ENCODE results near the gene RIPOR3.

The RIPOR3 gene

DNA sequence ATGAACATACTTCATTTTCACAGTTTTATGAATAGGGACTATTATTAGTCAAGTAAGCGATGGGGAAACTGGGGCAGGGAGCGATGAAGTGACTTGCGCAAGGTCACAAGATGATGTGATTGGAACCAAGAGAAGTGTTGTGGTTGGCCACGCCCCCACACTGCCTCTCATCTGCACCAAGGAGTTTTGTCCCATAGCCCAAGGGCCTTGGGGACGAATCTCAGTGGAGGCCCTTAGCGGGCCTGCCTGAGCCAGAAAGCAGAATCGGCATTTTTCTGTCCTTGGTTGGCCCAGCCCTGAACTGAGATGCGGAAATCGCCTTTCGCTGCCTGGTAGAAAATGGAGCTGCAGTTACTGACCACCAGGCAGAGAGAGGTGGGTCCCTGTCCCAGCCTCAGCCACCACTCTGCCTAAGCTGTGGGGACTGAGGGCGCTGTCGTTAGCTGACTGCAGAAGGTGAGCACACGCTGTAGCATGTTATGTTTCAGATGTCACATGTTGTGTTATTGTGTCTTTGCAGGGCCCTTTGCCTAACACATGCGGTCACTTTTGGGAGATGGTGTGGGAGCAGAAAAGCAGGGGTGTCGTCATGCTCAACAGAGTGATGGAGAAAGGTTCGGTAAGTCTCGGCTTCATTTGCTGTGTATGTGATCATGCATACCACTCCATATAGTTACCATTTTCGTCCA, 123.3 kb downstream of the RIPOR3 start:
- no peak for DNase-seq

DNA sequence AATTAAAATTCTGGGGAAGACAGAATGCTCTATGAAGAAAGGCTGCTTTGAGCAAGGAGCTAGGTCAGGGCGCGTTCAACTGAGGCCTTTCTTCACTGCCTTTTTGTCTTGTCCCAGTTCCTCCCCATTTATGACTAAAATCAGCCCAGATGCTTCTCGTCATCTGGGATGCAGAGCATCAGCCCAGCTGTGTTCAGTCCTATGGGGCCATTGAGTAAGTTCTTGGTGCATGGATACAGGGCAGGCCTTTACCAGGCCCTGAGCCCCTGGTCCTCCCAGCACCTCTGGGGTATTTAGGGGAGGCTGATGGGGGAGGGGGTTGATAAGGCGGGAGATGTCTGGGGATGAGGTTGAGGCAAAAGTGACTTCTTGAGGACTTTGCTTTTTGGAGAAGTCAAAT, 125.5 kb downstream of the RIPOR3 start:
- no peak for DNase-seq

DNA sequence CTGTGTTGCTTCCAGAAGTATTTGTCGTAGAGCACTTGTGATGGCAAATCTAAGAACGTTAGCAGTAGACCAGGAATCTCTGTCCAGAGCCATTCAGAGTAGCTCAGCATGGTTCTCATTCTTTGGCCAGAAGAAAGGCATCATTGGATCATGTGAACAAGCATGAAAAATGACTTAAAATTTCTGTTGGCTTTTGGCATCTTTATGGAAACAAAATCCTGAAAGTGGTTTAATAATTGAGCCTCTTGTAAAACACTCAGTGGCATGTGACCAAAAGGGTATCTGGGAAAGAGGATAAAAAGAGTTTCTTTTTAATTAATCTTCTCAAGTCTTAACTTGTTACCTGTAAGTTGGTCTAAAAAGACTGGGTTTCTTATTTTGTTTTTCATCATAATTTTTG, 126.0 kb downstream of the RIPOR3 start:
- DNase-seq, result no peak

- no peak for DNase-seq
These were observed 128.0 kb downstream of the RIPOR3 start for GRCh38 chr20:50563133-50563944.

DNA sequence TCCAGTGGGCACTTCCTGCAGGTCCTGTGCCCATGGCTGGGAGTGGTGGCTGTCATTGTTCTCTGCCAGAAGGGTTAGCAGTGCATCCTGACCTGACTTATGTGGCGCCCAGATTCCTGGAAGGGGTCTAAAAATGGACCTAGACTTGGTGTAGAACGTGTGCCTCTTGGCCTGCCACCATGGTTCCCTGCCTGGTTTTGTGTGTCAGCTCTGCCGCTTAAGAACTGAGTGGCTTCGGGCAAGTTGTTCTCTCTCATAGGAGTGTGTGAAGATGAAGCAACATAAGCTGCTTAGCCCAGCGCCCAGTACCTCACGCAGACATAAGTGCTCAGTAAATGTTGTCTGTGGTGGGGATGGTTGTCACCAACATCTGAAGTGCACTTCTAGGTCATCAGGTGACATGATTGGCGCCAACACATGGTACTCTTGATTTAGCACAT, 129.1 kb downstream of the RIPOR3 start:
- DNase-seq, result no peak

DNA sequence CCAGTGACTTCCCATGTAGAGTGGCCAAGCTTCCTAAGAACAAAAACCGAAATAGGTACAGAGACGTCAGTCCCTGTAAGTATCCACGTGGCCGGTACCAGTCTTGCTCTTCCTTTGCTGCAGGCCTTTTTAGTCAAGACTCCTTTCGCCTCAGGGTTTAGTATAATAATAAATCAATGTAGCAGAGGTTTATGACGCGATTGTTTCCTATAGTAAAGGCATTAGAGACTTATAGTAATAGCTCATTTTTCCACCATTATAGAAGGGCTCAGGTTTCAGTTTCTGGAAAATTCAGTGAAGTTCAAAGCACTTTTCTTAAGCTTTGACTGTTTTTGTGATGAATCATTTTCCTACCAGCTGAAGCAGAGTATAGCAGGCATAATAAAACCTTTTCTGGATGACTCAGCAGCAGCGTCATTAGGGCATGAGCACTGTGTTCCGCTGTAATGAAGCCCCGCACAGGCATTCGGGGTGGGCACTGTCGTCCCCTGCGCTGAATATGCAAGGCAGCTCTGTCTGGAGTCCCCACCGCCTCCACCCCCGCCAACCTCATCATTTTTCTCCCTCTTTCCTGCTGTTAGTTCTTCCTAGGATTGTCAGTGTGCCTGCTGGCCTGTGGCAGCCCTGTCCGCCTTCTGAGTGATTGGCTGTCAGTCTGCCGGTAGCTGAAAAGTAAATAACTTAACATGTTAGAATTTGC, 129.8 kb downstream of the RIPOR3 start:
- DNase-seq, result no peak

DNA sequence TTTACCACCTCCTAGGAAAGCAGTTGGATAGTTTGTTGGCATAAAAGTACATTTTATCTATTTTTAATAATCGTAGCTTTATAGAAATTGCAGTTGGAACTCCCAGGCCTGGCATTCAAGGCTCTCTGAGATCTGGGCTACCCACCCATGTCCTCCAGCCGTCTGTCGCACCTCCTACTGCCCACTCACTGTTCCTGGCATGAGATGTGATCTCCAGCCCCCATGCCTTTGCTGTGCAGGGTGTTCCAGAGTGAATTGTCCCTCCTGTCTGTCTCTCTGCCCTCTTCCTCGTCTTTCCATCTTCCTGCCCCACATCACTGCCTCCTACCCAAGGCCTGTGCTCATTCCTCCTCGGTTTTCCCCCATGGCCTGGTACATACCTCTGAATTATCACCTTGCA, 130.5 kb downstream of the RIPOR3 start:
- DNase-seq, result no peak

DNA sequence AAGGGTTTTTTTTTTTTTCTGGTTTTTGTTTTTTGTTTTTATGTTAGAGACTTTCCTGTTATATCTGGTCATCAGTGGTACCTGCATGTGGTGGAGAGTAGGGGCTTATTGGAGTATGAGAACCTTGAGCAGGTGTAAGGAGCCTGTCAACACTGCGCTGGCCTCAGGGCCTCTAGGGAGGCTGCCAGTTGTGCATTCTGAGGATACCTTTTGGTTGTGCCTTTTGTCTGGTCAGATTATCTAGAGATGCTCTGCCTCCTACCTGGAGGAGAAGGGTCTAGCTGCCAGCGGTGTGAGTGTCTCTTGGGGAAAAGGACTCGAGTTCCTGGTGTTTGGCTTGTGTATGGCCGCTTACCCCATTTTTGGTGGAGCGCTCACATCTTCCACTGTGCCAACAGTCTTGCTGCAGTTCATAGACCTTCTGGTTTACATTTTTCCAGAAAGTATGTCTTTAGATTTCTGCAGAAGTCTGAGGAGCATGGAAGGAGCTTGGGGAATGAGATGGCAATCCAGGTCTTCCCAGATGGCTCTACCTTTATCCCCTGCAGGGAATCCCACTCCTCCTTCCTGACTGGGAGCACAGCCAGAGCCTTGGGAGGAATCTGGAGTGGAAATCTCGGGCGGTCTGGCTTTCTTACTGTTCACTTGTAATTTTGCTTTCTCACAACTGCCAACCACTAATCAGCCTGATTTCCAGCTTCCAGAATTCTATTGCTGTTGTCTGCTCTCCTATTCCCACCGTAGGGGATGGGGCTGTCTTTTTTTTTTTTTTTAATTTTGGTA, 131.3 kb downstream of the RIPOR3 start:
- no peak for DNase-seq

DNA sequence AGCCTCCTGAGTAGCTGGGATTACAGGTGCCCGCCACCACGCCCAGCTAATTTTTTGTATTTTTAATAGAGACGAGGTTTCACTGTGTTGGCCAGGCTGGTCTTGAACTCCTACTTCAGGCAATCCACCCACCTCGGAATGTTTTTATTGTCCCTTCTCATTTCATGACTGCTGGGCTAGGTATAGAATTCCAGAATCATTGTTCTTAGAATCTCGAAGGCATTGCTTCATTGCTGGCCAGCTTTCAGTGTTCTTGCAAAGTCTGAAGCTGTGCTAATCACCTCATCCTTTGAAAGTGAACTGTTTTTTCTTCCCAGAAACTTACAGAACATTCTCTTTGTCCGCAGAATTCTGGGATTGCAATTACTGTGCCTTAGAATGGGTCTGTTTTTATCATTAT, 132.2 kb downstream of the RIPOR3 start:
- DNase-seq, result no peak

- DNase-seq, result no peak
These were observed 132.8 kb downstream of the RIPOR3 start for GRCh38 chr20:50558483-50558925.

DNA sequence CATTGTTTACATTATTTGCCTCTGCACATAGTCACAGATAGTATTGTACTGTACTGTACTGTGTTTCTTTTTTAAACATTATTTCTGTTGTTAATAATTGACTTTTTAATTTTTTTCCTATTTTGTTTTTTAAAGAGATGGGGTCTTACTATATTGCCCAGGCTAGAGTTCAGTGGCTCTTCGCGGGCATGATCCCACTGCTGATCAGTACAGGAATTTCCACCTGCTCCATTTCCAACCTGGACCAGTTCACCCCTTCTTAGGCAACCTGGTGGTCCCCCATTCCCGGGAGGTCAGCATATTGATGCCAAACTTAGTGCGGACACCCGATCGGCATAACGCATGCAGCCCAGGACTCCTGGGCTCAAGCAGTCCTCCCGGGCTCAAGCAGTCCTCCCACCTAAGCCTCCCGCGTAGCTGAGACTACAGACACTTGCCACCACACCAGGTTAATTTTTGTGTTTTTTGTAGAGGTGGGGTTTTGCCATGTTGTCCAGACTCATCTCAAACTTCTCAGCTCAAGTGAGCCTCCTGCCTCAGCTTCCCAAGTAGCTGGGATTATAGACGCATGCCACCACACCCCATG, 133.7 kb downstream of the RIPOR3 start:
- no peak for DNase-seq

DNA sequence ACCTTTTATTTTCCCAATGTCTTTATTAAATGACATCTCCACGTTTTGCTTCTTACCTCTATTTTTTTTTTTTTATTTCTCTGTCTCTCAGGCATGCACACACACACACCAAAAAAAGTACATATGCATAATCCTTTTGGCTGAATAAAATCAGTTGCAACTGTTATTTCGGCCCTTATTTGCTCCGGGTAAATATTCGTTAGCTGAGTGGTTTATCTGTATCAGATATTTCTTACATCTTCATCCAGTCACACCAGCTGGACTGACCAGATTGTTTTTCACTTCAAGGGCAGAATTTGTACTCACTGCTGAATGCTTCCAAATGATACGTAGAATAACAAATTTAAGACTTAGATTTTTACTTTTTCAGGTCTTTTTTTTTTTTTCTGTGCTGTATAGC, 135.7 kb downstream of the RIPOR3 start:
- no peak for DNase-seq

GRCh38 chr20:50554694-50555579, 136.4 kb downstream of the RIPOR3 start:
- no peak for DNase-seq

DNA sequence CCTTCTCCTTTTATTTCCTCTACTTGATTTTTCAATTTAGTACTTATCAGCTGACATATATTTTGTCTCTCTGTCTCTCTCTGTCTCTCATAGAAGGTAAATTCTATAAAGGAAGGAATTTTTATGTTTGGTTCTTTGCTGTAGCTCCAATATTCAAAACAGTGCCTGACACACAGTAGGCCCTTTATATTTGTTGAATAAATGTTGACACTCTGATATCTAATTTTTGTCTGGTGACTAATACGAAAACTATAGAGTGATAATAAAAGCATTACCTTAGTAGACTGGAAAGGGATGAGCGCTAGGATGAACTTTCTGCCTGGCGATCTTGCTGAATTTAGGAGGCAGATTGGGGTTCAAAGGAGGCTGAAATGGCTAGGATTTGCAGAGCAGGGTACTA, 138.4 kb downstream of the RIPOR3 start:
- DNase-seq, result no peak

- no peak for DNase-seq
These were observed 140.1 kb downstream of the RIPOR3 start for GRCh38 chr20:50551288-50551687.

GRCh38 chr20:50550531-50550930, 140.8 kb downstream of the RIPOR3 start:
- no peak for DNase-seq

- no peak for DNase-seq
These were observed 142.9 kb downstream of the RIPOR3 start for GRCh38 chr20:50548396-50548795.

- no peak for DNase-seq
These were observed 143.4 kb downstream of the RIPOR3 start for GRCh38 chr20:50547964-50548363.

- DNase-seq, result peak; percentile 45 to 58
These were observed 144.5 kb downstream of the RIPOR3 start for GRCh38 chr20:50546729-50547314.

DNA sequence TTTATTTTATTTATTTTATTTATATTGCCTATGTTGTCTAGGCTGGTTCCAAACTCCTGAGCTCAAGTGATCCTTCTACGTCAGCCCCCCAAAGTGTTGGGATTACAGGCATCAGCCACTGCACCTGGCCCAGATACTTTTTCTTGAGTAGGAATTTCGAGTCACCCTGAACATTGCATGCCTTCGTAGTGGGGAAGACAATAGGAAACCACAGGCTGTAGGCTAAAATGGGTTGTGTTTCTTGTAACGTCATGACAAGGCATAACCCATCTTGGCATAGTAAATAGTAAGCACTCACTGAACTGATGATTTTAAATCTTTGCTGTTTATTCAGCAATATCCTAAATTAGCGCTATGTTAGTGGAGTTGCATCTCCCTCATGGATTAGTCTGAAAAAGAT, 146.2 kb downstream of the RIPOR3 start:
- DNase-seq, result no peak

- DNase-seq, result no peak
These were observed 148.0 kb downstream of the RIPOR3 start for GRCh38 chr20:50543326-50543725.

Data from CD4-positive, alpha-beta T cell treated with Interferon alpha-2 for 1 hour (primary cell).